ENCODE data around the gene TMEM131L.

The TMEM131L gene

DNA sequence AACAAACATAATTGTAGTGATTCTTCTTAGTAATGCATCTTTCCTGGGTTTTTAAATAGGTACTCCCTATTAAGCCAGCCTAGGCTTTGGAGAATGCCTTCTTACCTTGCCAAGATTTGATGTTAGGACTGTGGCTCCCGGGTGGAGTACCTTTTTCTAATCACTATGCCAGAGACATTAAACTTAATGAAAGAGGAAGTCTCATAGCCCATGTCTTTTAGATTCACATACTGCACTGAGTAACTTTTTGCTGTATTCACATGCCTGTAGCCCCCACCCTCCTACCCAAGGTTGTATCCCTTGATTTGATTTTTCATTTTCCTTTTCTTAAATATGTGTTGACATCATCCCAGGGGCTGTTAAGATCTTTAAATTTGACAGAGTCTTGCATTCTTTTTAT, 113.7 kb downstream of the TMEM131L start:
- ChIA-PET CTCF (interaction anchor here (0.6 kb wide), 1 partner anchor 1485 kb away, joined by 3 read pairs; no protein-coding TSS in a partner anchor), POLR2A (ENCODE audit: low non-redundant PET) (no interaction called here)
- H3K27ac ChIP-seq, result no peak overlapping the region
- DNase-seq (ENCODE audit: low spot score), result no peak
- TF ChIP-seq, protein P1, sequence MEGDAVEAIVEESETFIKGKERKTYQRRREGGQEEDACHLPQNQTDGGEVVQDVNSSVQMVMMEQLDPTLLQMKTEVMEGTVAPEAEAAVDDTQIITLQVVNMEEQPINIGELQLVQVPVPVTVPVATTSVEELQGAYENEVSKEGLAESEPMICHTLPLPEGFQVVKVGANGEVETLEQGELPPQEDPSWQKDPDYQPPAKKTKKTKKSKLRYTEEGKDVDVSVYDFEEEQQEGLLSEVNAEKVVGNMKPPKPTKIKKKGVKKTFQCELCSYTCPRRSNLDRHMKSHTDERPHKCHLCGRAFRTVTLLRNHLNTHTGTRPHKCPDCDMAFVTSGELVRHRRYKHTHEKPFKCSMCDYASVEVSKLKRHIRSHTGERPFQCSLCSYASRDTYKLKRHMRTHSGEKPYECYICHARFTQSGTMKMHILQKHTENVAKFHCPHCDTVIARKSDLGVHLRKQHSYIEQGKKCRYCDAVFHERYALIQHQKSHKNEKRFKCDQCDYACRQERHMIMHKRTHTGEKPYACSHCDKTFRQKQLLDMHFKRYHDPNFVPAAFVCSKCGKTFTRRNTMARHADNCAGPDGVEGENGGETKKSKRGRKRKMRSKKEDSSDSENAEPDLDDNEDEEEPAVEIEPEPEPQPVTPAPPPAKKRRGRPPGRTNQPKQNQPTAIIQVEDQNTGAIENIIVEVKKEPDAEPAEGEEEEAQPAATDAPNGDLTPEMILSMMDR (conservative IDR thresholded peaks at IDR 0.05; ENCODE audit: low read depth), result no peak

DNA sequence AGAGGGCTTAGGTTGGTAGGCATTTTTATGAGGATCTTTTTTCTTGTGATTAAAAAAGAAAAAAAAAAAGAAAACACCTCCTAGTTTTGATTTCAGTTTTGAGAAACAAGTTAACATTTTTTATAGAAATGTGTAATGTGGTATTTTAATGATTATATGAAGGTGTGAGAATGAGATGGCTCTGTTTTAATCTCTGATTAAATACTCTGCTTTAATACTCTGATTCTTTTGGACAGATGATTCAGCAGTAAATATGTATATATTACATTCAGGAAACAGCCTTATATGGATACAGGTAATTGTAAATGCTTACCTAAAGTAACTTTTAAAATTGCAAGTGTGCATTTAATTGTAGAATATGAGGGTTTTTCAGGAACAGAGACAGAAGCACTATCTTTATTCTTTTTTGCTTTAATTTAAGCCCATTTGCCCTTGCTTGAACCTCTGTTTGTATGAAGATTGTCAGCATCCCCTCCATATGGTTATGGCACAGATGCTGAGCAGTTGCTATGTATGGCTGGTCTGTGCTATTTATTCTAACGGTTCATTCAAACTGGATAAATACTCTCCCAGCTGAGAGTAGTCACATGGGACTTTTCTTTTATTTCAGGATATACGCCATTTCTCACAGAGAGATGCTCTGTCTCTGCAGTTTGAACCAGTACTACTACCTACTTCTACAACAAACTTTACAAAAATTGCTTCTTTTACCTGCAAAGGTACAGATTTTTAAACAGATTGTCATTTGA, 117.0 kb downstream of the TMEM131L start:
- TF ChIP-seq, protein P1 (conservative IDR thresholded peaks at IDR 0.05; ENCODE audit: low read depth), result no peak
- ChIA-PET POLR2A (ENCODE audit: low non-redundant PET) (interaction anchor here (0.7 kb wide), 1 partner anchor 349 kb away, joined by 8 read pairs; no protein-coding TSS in a partner anchor), CTCF (interaction anchor here (0.6 to 1.0 kb wide), 2 partner anchors 150 to 181 kb away, joined by 3 to 4 read pairs; no protein-coding TSS in a partner anchor)
- DNase-seq (ENCODE audit: low spot score), result no peak
- H3K27ac ChIP-seq, result no peak overlapping the region

DNA sequence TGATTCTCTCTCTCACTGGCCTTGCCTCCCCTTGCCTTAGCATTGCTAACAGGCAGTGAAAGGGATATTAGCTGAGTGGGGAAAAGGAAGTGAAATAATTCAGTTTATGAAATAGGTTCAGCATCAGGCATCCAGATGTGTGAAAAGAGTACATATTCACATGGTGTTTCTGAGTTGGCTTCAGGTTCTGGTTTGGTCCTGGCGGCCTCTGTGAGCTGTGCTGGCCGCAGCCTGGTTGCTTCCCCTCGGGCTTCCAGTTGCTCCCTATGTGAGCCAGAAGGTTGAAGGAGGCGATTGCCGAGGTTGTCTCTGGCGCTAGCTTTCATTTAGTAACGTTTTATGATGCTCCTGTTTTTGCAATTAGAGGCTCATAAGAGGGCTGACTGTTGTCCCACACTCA, 118.9 kb downstream of the TMEM131L start:
- no peak for DNase-seq (ENCODE audit: low spot score)
- no peak overlapping the region for H3K27ac ChIP-seq
- ChIA-PET CTCF (interaction anchor here (0.6 to 0.7 kb wide), 3 partner anchors 8 to 119 kb away, joined by 3 to 4 read pairs (median 4); partner anchors contain the start of gene TMEM131L), POLR2A (ENCODE audit: low non-redundant PET) (no interaction called here)
- TF ChIP-seq, protein P1 (conservative IDR thresholded peaks at IDR 0.05; ENCODE audit: low read depth), result no peak

DNA sequence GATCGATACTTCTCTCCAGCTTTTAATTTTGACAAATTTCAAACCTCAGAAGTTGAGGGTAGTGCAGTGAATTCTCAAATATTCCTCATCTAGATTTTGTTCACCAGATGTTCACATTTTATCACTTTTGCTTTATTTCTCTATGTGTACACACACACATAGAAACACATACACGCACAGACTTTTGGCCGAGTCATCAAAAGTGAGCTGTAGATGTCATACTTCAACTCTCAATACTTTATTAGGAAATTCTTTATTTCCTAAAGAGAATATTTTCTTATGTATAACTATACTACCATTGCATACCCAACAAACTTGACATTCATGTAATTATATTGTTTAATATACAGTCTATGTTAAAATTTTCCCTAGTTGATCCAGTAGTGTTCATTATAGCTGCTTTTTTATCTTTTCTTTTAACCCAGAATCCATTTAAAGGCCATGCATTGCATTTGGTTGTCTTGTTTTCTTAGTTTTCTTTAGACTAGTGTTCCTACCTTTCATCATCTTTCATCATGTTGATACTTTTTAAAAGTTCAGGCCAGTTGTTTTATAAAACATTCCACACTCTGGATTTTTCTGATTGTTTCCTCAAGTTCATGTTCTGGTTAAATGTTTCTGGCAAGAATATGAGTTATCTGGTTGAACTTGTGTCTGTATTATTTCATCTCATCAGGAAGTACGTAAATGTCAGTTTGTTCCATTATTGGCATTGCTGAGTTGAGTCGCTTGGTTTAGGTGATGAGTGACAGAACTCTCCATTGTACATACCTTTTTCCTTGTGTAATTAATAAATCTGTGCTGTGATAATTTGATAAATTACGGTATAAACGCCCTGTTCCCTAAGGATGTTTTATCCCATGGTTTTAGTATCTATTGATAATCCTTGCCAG, 123.8 kb downstream of the TMEM131L start:
- CTCF ChIA-PET, result no interaction called here
- POLR2A ChIA-PET (ENCODE audit: low non-redundant PET), result no interaction called here
- H3K27ac ChIP-seq, result no peak overlapping the region
- TF ChIP-seq, protein P1 (conservative IDR thresholded peaks at IDR 0.05; ENCODE audit: low read depth), result no peak
- no peak for DNase-seq (ENCODE audit: low spot score)

DNA sequence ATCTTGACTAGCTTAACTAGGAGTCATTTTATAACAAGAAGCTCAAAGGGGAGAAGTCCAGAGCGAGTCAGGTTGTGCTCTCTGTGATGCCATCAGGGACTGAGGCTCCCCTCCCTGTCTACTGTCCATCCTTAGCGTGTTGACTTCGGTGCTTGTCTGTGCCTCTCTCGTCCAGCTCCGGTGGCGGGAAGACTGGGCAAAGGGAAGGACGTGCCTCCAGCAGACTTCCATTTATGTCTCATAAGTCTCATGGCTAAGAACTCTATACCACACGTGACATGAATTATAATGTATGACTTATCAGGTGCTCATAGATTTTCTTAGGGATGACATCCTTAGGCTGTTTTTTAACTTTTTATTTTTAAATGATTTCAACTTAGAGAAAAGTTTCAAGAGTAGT, 125.3 kb downstream of the TMEM131L start:
- POLR2A ChIA-PET (ENCODE audit: low non-redundant PET), result no interaction called here
- CTCF ChIA-PET, result interaction anchor here (0.6 to 0.7 kb wide), 2 partner anchors 129 to 1681 kb away, joined by 3 to 4 read pairs; no protein-coding TSS in a partner anchor
- H3K27ac ChIP-seq, result no peak overlapping the region
- no peak for DNase-seq (ENCODE audit: low spot score)
- TF ChIP-seq, protein P1 (conservative IDR thresholded peaks at IDR 0.05; ENCODE audit: low read depth), result no peak

DNA sequence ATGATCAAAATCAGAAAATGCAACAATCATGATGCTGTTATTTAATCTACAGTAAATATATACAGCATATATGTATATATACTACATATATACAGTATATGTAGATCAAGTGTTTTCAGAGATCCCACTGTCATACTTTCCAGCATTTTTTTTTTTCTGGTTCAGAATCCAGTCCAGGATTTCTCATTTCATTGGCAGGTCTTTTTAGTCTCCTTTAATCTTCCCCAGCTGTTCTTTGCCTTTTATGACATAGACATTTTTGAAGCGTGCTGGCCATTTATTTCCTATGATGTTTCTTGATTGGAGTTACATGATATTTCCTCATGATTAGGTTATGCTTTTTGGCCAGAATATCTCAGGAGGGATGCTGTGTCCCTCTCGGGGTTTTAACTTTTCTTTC, 125.9 kb downstream of the TMEM131L start:
- TF ChIP-seq, protein P1 (conservative IDR thresholded peaks at IDR 0.05; ENCODE audit: low read depth), result no peak
- POLR2A ChIA-PET (ENCODE audit: low non-redundant PET), result no interaction called here

More for the DNA sequence above, 125.9 kb downstream of the TMEM131L start:
- H3K27ac ChIP-seq, result no peak overlapping the region
- no peak for DNase-seq (ENCODE audit: low spot score)
- CTCF ChIA-PET, result interaction anchor here (0.7 kb wide), 1 partner anchor 129 kb away, joined by 4 read pairs; no protein-coding TSS in a partner anchor

Measured in RWPE1 (cell line).